ENCODE results near the gene STAT2.
A peak's percentile ranks its signal among the peaks of the same experiment; 100 is the strongest.

The STAT2 gene

GRCh38 chr12:56391721-56392120 lies 31.8 kb upstream of the STAT2 start:
- 60% methylated on average over 1 of the region's 1 CpG for WGBS
- no peak overlapping the region for H2AK5ac ChIP-seq (ENCODE audit: low read length, severe bottlenecking)

GRCh38 chr12:56389412-56389811 lies 29.5 kb upstream of the STAT2 start:
- H2AK5ac ChIP-seq (ENCODE audit: low read length, severe bottlenecking) = no peak overlapping the region
- no peaks in the 10 kb centered on the region for H3K27me3 ChIP-seq (ENCODE audit: control insufficient read depth in 1 of 2, insufficient read depth in 1 of 2, low read length in 2 of 2)
- no peak overlapping the region for H3K9ac ChIP-seq (ENCODE audit: low read length)

More at GRCh38 chr12:56391721-56392120, 31.8 kb upstream of the STAT2 start:
- Histone ChIP-seq H4K8ac (ENCODE audit: low read length) (no peak overlapping the region), H2BK5ac (ENCODE audit: low read depth, low read length, poor library complexity, severe bottlenecking) (no peak overlapping the region), H2BK12ac (ENCODE audit: low read length in 2 of 2) (no peak overlapping the region), H2BK15ac (ENCODE audit: low read depth, poor library complexity, severe bottlenecking) (no peak overlapping the region), H3K4me2 (ENCODE audit: low read length, poor library complexity, severe bottlenecking) (no peak overlapping the region), H4K91ac (ENCODE audit: low read length) (no peak overlapping the region), H3K27ac (ENCODE audit: low read length, poor library complexity, severe bottlenecking) (no peak overlapping the region), H3K14ac (ENCODE audit: low read length in 2 of 2) (no peak overlapping the region), H3K9ac (ENCODE audit: low read length) (no peak overlapping the region), H3K4ac (ENCODE audit: low read depth in 1 of 2, low read length in 2 of 2) (no peak overlapping the region), H3K9me3 (ENCODE audit: control insufficient read depth, low read length) (no peaks in the 10 kb centered on the region), H3K79me1 (replicated peaks; ENCODE audit: low read length, poor library complexity, severe bottlenecking) (no peaks in the 10 kb centered on the region), H3K27me3 (ENCODE audit: control insufficient read depth in 1 of 2, insufficient read depth in 1 of 2, low read length in 2 of 2) (no peaks in the 10 kb centered on the region), H3K18ac (ENCODE audit: low read depth in 1 of 2, low read length in 2 of 2) (no peak overlapping the region), H2AFZ (ENCODE audit: low read depth, low read length) (no peak overlapping the region), H3K4me1 (ENCODE audit: control insufficient read depth, insufficient read depth, low read depth, low read length) (no peaks in the 10 kb centered on the region), H3K4me3 (ENCODE audit: insufficient read depth in 1 of 2, low read depth in 1 of 2, low read length in 2 of 2) (no peak overlapping the region), H3K36me3 (ENCODE audit: control insufficient read depth in 1 of 2, insufficient read depth in 2 of 2, low read depth in 1 of 2, low read length in 2 of 2) (no peaks in the 10 kb centered on the region), H3K23ac (ENCODE audit: low read length in 2 of 2) (no peak overlapping the region), H2BK120ac (ENCODE audit: low read depth, low read length) (no peak overlapping the region)
- DNase-seq = no peak

GRCh38 chr12:56387152-56387736 lies 27.3 kb upstream of the STAT2 start:
- Histone ChIP-seq H3K27me3 (ENCODE audit: control insufficient read depth in 1 of 2, insufficient read depth in 1 of 2, low read length in 2 of 2) (peaks cover 0 to 6% of the 10 kb centered on the region in 2 experiments), H3K23ac (ENCODE audit: low read length in 2 of 2) (no peak overlapping the region), H2BK120ac (ENCODE audit: low read depth, low read length) (no peak overlapping the region), H3K4me1 (ENCODE audit: control insufficient read depth, insufficient read depth, low read depth, low read length) (peaks cover 4% of the 10 kb centered on the region), H2AFZ (ENCODE audit: low read depth, low read length) (no peak overlapping the region), H3K4me3 (ENCODE audit: insufficient read depth in 1 of 2, low read depth in 1 of 2, low read length in 2 of 2) (no peak overlapping the region), H2BK5ac (ENCODE audit: low read depth, low read length, poor library complexity, severe bottlenecking) (no peak overlapping the region), H3K4ac (ENCODE audit: low read depth in 1 of 2, low read length in 2 of 2) (no peak overlapping the region), H3K18ac (ENCODE audit: low read depth in 1 of 2, low read length in 2 of 2) (no peak overlapping the region), H3K14ac (ENCODE audit: low read length in 2 of 2) (no peak overlapping the region), H3K9ac (ENCODE audit: low read length) (no peak overlapping the region), H4K8ac (ENCODE audit: low read length) (no peak overlapping the region), H3K4me2 (ENCODE audit: low read length, poor library complexity, severe bottlenecking) (no peak overlapping the region), H3K27ac (ENCODE audit: low read length, poor library complexity, severe bottlenecking) (no peak overlapping the region), H2AK5ac (ENCODE audit: low read length, severe bottlenecking) (no peak overlapping the region), H3K79me1 (replicated peaks; ENCODE audit: low read length, poor library complexity, severe bottlenecking) (no peaks in the 10 kb centered on the region), H2BK12ac (ENCODE audit: low read length in 2 of 2) (no peak overlapping the region), H3K36me3 (ENCODE audit: control insufficient read depth in 1 of 2, insufficient read depth in 2 of 2, low read depth in 1 of 2, low read length in 2 of 2) (no peaks in the 10 kb centered on the region), H4K91ac (ENCODE audit: low read length) (no peak overlapping the region), H2BK15ac (ENCODE audit: low read depth, poor library complexity, severe bottlenecking) (no peak overlapping the region), H3K9me3 (ENCODE audit: control insufficient read depth, low read length) (no peaks in the 10 kb centered on the region)
- 27% methylated on average over 3 of the region's 7 CpGs for WGBS
- peak; percentile 13 for DNase-seq

More at GRCh38 chr12:56389412-56389811, 29.5 kb upstream of the STAT2 start:
- no peak overlapping the region for H4K91ac ChIP-seq (ENCODE audit: low read length)
- H2BK15ac ChIP-seq (ENCODE audit: low read depth, poor library complexity, severe bottlenecking) = no peak overlapping the region
- H2AFZ ChIP-seq (ENCODE audit: low read depth, low read length) = no peak overlapping the region
- no peaks in the 10 kb centered on the region for H3K36me3 ChIP-seq (ENCODE audit: control insufficient read depth in 1 of 2, insufficient read depth in 2 of 2, low read depth in 1 of 2, low read length in 2 of 2)
- no peak overlapping the region for H3K27ac ChIP-seq (ENCODE audit: low read length, poor library complexity, severe bottlenecking)
- H2BK120ac ChIP-seq (ENCODE audit: low read depth, low read length) = no peak overlapping the region
- H3K4me3 ChIP-seq (ENCODE audit: insufficient read depth in 1 of 2, low read depth in 1 of 2, low read length in 2 of 2) = no peak overlapping the region
- H2BK5ac ChIP-seq (ENCODE audit: low read depth, low read length, poor library complexity, severe bottlenecking) = no peak overlapping the region
- DNase-seq = peak; percentile 21
- H3K4me1 ChIP-seq (ENCODE audit: control insufficient read depth, insufficient read depth, low read depth, low read length) = peaks cover 4% of the 10 kb centered on the region
- 50% methylated on average over 5 of the region's 5 CpGs for WGBS
- no peak overlapping the region for H3K4me2 ChIP-seq (ENCODE audit: low read length, poor library complexity, severe bottlenecking)
- no peak overlapping the region for H4K8ac ChIP-seq (ENCODE audit: low read length)
- H3K18ac ChIP-seq (ENCODE audit: low read depth in 1 of 2, low read length in 2 of 2) = no peak overlapping the region
- no peaks in the 10 kb centered on the region for H3K9me3 ChIP-seq (ENCODE audit: control insufficient read depth, low read length)
- H3K23ac ChIP-seq (ENCODE audit: low read length in 2 of 2) = no peak overlapping the region
- H3K4ac ChIP-seq (ENCODE audit: low read depth in 1 of 2, low read length in 2 of 2) = no peak overlapping the region
- H2BK12ac ChIP-seq (ENCODE audit: low read length in 2 of 2) = no peak overlapping the region
- H3K14ac ChIP-seq (ENCODE audit: low read length in 2 of 2) = no peak overlapping the region
- no peaks in the 10 kb centered on the region for H3K79me1 ChIP-seq (replicated peaks; ENCODE audit: low read length, poor library complexity, severe bottlenecking)

- Histone ChIP-seq H4K91ac (ENCODE audit: low read length) (no peak overlapping the region), H4K8ac (ENCODE audit: low read length) (no peak overlapping the region), H3K4me3 (ENCODE audit: insufficient read depth in 1 of 2, low read depth in 1 of 2, low read length in 2 of 2) (no peak overlapping the region), H3K18ac (ENCODE audit: low read depth in 1 of 2, low read length in 2 of 2) (no peak overlapping the region), H3K23ac (ENCODE audit: low read length in 2 of 2) (no peak overlapping the region), H3K27ac (ENCODE audit: low read length, poor library complexity, severe bottlenecking) (no peak overlapping the region), H2BK120ac (ENCODE audit: low read depth, low read length) (no peak overlapping the region), H2AFZ (ENCODE audit: low read depth, low read length) (no peak overlapping the region), H2AK5ac (ENCODE audit: low read length, severe bottlenecking) (no peak overlapping the region), H3K79me1 (replicated peaks; ENCODE audit: low read length, poor library complexity, severe bottlenecking) (no peaks in the 10 kb centered on the region), H3K9ac (ENCODE audit: low read length) (no peak overlapping the region), H3K9me3 (ENCODE audit: control insufficient read depth, low read length) (no peaks in the 10 kb centered on the region), H3K4me2 (ENCODE audit: low read length, poor library complexity, severe bottlenecking) (no peak overlapping the region), H3K14ac (ENCODE audit: low read length in 2 of 2) (no peak overlapping the region), H2BK5ac (ENCODE audit: low read depth, low read length, poor library complexity, severe bottlenecking) (no peak overlapping the region), H3K4ac (ENCODE audit: low read depth in 1 of 2, low read length in 2 of 2) (no peak overlapping the region), H2BK15ac (ENCODE audit: low read depth, poor library complexity, severe bottlenecking) (no peak overlapping the region), H3K27me3 (ENCODE audit: control insufficient read depth in 1 of 2, insufficient read depth in 1 of 2, low read length in 2 of 2) (peaks cover 0 to 6% of the 10 kb centered on the region in 2 experiments), H3K4me1 (ENCODE audit: control insufficient read depth, insufficient read depth, low read depth, low read length) (peaks cover 4% of the 10 kb centered on the region), H3K36me3 (ENCODE audit: control insufficient read depth in 1 of 2, insufficient read depth in 2 of 2, low read depth in 1 of 2, low read length in 2 of 2) (no peaks in the 10 kb centered on the region), H2BK12ac (ENCODE audit: low read length in 2 of 2) (no peak overlapping the region)
- WGBS = no CpG with 5 or more reads among the region's 1 CpG
- no peak for DNase-seq
Observed at GRCh38 chr12:56385873-56386272, 26.0 kb upstream of the STAT2 start.
